Measurements from ENCODE around the gene CCDC38.
A peak's percentile ranks its signal among the peaks of the same experiment; 100 is the strongest.

CCDC38 gene

DNA sequence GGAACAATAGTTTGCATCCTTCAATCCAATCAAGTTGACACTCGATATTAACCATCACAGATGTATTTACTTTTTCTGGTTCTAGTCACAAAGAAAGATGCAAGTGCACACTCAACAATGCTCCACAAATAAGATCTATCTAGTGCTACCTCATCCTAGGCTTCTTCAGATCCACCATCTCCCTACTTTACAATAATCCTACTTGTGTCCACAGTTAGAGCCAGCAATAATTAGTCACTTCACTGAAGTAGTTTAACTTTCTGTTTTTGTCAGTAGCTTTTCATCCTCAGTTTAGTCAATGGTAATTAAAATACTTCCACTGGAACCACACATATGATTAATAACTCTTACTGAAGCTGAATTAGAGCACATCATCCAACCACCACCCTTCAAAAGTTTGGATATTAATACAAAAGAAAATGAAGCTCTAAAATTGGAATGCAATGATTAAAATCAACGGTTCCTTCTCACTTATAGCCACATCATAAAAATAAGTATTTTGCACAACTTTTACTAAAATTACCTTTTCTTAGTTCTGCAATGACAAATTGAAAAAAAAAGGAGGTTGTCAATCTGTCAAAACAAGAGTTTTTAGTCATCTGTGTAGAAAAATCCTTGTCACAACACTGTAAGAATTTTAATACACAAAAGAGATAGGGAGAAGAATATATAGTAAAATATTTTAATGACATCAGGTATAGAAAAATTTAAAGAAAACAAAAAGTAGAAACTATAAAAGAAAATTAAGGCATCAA is 111.9 kb downstream of the CCDC38 start:
- no peak for DNase-seq

DNA sequence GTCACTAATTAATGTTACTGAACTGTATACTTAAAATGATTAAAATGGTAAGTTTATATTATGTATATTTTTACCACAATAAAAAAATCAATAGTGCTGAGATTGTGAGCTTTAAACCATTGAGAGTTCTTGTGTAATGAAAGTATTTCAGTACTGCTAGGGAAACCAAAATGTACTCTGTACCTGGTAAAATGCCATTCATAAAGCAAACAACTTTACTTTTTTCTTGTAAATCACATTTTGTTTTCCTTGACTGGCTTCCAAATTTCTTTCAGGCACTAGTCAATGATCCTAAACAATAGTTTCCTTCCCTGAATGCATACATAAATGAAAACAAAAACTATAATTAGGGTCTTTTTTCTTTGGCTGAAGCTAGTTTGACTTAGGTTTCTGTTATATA is 113.0 kb downstream of the CCDC38 start:
- DNase-seq: no peak

DNA sequence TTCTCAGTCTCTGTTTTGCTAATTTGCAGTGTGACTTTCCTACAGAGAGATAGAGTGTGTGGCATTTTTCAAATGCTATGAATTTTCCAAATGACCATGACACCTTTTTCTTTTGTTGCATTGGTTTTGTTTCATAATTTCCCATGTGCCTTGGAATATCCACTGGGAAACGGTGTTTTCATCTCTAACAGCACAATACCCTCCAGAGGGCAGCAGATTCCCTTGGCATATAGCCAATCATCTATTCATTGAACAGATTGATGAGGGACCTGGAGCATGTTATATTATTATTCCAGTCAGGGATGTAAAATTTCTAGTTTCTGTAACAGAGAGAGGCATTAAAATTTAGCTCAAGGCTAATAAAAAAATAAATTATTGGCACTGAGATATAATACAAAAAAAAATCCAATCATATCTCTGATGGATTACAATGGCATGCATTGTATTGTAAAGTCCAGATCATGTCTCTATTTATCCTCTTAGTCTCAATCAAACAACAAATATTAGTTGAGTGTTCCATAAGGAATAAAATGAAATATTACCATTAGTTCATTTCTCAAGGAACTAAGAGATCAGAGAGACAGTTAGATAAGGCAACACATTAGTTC is 122.2 kb downstream of the CCDC38 start:
- peak; percentile 57 to 83 for DNase-seq

Measured in NCI-H446 (cell line).